ENCODE measurements around the gene FN1.

- no peak for TF ChIP-seq POLR2A (IDR thresholded peaks at IDR 0.05)
- TF ChIP-seq, protein P1, sequence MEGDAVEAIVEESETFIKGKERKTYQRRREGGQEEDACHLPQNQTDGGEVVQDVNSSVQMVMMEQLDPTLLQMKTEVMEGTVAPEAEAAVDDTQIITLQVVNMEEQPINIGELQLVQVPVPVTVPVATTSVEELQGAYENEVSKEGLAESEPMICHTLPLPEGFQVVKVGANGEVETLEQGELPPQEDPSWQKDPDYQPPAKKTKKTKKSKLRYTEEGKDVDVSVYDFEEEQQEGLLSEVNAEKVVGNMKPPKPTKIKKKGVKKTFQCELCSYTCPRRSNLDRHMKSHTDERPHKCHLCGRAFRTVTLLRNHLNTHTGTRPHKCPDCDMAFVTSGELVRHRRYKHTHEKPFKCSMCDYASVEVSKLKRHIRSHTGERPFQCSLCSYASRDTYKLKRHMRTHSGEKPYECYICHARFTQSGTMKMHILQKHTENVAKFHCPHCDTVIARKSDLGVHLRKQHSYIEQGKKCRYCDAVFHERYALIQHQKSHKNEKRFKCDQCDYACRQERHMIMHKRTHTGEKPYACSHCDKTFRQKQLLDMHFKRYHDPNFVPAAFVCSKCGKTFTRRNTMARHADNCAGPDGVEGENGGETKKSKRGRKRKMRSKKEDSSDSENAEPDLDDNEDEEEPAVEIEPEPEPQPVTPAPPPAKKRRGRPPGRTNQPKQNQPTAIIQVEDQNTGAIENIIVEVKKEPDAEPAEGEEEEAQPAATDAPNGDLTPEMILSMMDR (IDR thresholded peaks at IDR 0.05), result no peak
Observed at GRCh38 chr2:215314896-215315295, 121.0 kb downstream of the FN1 start.

All from body of pancreas (tissue), 4 donors.